ENCODE data around the gene FCGR2B. TPM values are rescaled to one million over a fixed set of nuclear protein-coding genes. Genes with fewer than 3 reads are reported as not detected.

Gene FCGR2B
- total and polyA plus RNA-seq, 2 of the 13 experiments (the other 11 are each of a cell fraction or from before 2014, with no cell fraction given), result not detected

DNA sequence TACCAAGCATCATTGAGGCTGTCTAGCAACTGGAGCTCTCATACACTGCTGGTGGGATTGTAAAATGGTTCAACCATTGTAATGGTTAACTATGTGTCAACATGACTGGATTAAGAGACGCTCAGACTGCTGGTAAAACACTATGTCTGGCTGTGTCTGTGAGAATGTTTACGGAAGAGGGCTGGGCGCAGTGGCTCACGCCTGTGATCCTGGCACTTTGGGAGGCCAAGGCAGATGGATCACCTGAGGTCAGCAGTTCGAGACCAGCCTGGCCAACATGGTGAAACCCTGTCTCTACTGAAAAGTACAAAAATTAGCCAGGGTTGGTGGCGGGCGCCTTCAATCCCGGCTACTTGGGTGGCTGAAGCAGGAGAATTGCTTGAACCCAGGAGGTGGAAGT, 39.3 kb downstream of the FCGR2B start (continued):
- TF ChIP-seq AKNA (CRISPR knock-in tag; IDR thresholded peaks at IDR 0.05; ENCODE audit: borderline replicate concordance), result no peak
- no peak for TF ChIP-seq SMYD3 (CRISPR knock-in tag; IDR thresholded peaks at IDR 0.05)
- TF ChIP-seq PHB2 (IDR thresholded peaks at IDR 0.05; ENCODE audit: partially characterized antibody), result no peak
- TF ChIP-seq ZNF639 (CRISPR knock-in tag; conservative IDR thresholded peaks at IDR 0.05), result no peak
- TF ChIP-seq GRHL1 (CRISPR knock-in tag; conservative IDR thresholded peaks at IDR 0.05), result no peak
- no peak for TF ChIP-seq ZBTB39 (CRISPR knock-in tag; IDR thresholded peaks at IDR 0.05)
- no peak for TF ChIP-seq ZNF3 (CRISPR knock-in tag; IDR thresholded peaks at IDR 0.05)
- no peak for TF ChIP-seq PLRG1 (conservative IDR thresholded peaks at IDR 0.05)
- no peak for TF ChIP-seq GTF2F1 (IDR thresholded peaks at IDR 0.05; ENCODE audit: low read length)
- peak; percentile 70; the same call in 1 of the 2 replicates for TF ChIP-seq ETV5 (CRISPR knock-in tag; IDR thresholded peaks at IDR 0.05; ENCODE audit: borderline replicate concordance)
- TF ChIP-seq FOXA3 (CRISPR knock-in tag; IDR thresholded peaks at IDR 0.05), result peak; percentile 97
- TF ChIP-seq ZNF468 (CRISPR knock-in tag; IDR thresholded peaks at IDR 0.05), result no peak
- TF ChIP-seq FIP1L1 (IDR thresholded peaks at IDR 0.05; ENCODE audit: borderline replicate concordance, insufficient read depth, low read depth, low read length), result no peak
- TF ChIP-seq, protein P1, sequence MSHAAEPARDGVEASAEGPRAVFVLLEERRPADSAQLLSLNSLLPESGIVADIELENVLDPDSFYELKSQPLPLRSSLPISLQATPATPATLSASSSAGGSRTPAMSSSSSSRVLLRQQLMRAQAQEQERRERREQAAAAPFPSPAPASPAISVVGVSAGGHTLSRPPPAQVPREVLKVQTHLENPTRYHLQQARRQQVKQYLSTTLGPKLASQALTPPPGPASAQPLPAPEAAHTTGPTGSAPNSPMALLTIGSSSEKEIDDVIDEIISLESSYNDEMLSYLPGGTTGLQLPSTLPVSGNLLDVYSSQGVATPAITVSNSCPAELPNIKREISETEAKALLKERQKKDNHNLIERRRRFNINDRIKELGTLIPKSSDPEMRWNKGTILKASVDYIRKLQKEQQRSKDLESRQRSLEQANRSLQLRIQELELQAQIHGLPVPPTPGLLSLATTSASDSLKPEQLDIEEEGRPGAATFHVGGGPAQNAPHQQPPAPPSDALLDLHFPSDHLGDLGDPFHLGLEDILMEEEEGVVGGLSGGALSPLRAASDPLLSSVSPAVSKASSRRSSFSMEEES (CRISPR knock-in tag; IDR thresholded peaks at IDR 0.05), result peak; percentile 27; the same call in 1 of the 2 replicates
- TF ChIP-seq ZFYVE20 (CRISPR knock-in tag; IDR thresholded peaks at IDR 0.05; ENCODE audit: borderline replicate concordance, low read depth), result no peak
